Stimulated activated naive CD8-positive, alpha-beta T cell treated with anti-CD3 and anti-CD28 coated beads, Interleukin-15, Interleukin-2, amounts not matched to agents 100 ng/mL and 50 ng/mL, for 24 hours (primary cell): ENCODE measurements around the gene LTB.
A peak's percentile ranks its signal among the peaks of the same experiment; 100 is the strongest.

Experiments
- H3K27ac Mint-ChIP-seq: one replicate; pipeline ENCODE4 v1.8.0; 2021; ENCODE audit warnings: mild to moderate bottlenecking, mixed read lengths
- H3K27me3 Mint-ChIP-seq: one replicate; pipeline ENCODE4 v1.8.0; 2021; ENCODE audit warnings: mixed read lengths
- H3K36me3 Mint-ChIP-seq: one replicate; pipeline ENCODE4 v1.8.0; 2021; ENCODE audit warnings: low read depth, mixed read lengths
- H3K4me1 Mint-ChIP-seq: one replicate; pipeline ENCODE4 v1.8.0; 2021; ENCODE audit warnings: low read depth, mixed read lengths
- H3K4me3 Mint-ChIP-seq: one replicate; pipeline ENCODE4 v1.8.0; 2021; ENCODE audit warnings: mild to moderate bottlenecking, mixed read lengths
- H3K9me3 Mint-ChIP-seq: one replicate; pipeline ENCODE4 v1.8.0; 2021; ENCODE audit warnings: mixed read lengths

The LTB gene

DNA sequence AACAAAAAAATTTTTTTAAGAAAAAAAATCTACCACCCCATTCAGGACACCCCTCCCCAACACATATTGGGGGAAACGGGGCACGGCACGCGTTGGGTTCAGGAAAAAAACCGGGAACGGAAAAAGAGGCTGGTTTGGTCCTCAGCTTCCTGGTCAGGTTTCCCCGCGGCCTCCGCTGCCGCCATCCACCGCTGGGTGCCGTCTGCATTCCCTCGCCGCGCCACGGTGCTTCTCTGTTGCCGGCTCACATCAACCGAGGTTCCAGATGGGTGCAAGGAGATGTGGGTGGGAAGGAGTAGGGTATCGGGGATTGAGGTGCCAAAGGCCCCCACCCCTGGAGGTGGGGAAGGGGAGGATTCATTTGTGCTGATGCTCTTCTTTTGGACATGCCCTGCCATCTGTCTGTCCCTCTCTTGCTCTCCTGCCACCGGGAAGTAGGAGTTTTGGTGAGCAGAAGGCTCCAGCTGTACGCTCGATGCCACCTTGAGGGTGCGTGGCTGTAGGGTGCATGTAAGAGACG lies 47.6 kb downstream of the LTB start:
- H3K27ac Mint-ChIP-seq, result no peak overlapping the region

DNA sequence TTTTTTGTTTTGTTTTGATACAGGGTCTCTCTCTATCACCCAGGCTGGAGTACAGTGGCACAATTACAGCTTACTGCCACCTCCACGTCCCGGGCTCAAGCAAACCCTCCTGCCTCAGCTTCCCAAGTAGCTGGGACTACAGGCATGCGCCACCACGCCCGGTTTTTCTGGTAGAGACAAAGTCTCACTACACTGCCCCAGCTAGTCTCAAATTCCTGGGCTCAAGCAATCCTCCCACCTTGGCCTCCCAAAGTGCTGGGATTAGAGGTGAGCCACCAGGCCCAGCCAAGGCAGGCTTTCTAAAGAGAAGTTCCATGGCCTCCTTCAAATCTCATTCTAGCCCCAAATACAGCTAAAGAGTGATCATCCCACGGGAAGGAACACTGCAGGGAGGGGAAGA lies 48.2 kb downstream of the LTB start:
- no peak overlapping the region for H3K4me3 Mint-ChIP-seq

More for the DNA sequence above, 47.6 kb downstream of the LTB start:
- no peak overlapping the region for H3K4me3 Mint-ChIP-seq
- H3K9me3 Mint-ChIP-seq, result no peaks in the 10 kb centered on the region
- H3K27me3 Mint-ChIP-seq, result no peaks in the 10 kb centered on the region
- peaks cover 51% of the 10 kb centered on the region for H3K4me1 Mint-ChIP-seq
- H3K36me3 Mint-ChIP-seq, result peaks cover 91% of the 10 kb centered on the region

DNA sequence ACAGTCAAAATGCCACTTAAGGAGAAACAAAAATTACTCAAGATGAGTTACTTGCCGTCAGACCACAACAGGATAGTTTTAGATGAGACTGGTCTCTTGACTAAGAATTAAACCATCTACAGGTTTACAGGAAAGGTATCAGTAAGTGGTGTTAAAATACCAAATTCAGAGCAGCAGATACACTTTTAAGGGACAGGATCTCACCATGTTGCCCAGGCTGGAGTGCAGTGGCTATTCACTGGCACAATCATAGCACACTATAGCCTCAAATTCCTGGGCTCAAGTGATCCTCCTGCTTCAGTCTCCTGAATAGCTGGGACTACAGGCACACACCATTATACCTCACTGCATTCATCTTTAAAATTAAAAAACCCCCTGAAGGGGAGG lies 48.8 kb downstream of the LTB start:
- no peaks in the 10 kb centered on the region for H3K27me3 Mint-ChIP-seq
- H3K4me1 Mint-ChIP-seq, result peaks cover 39% of the 10 kb centered on the region
- H3K9me3 Mint-ChIP-seq, result no peaks in the 10 kb centered on the region
- H3K27ac Mint-ChIP-seq, result no peak overlapping the region
- no peak overlapping the region for H3K4me3 Mint-ChIP-seq
- peaks cover 83% of the 10 kb centered on the region for H3K36me3 Mint-ChIP-seq

More for the DNA sequence above, 48.2 kb downstream of the LTB start:
- Mint-ChIP-seq H3K27me3 (no peaks in the 10 kb centered on the region), H3K9me3 (no peaks in the 10 kb centered on the region), H3K36me3 (peaks cover 86% of the 10 kb centered on the region), H3K27ac (peak overlapping the region; percentile 36), H3K4me1 (peaks cover 45% of the 10 kb centered on the region)

DNA sequence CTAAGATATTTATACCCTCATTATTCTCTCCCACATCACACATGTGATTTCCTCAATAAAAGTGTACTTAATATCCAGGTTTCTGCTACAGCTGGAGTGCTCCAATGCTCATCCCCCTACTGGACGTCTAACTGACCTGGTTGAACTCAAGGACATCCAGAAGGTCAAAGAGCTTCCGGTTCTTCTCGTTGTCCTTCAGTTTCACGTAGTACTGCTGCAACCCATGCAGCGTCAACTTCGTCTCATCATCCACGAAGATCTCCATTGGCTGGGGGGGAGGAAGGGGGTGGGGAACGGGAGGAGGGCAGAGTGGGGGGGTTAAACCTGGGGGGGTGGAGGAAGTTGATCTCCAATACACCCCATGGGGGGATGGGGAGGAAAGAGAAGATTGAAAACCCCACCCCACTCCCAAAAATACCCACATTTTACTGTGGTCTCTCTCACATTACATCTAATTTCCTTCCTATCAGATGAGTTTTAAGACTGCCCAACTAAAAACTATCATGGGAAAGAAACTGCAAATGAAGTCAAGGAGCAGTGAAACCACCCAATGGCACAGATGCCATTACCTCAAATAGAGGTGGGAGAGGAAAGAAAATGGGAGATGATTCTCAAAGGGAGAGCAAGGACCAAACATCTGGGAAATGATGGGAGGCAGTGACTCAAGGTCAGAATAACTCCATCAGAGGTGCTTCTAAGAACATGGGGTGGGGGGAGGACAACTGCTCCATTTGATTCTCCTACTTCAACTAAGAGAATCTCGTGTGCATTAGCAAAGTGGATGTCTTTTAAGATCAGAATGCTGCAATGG lies 49.4 kb downstream of the LTB start:
- H3K27me3 Mint-ChIP-seq, result no peaks in the 10 kb centered on the region
- no peak overlapping the region for H3K4me3 Mint-ChIP-seq
- H3K36me3 Mint-ChIP-seq, result peaks cover 82% of the 10 kb centered on the region
- peaks cover 35% of the 10 kb centered on the region for H3K4me1 Mint-ChIP-seq
- no peaks in the 10 kb centered on the region for H3K9me3 Mint-ChIP-seq
- H3K27ac Mint-ChIP-seq, result no peak overlapping the region

DNA sequence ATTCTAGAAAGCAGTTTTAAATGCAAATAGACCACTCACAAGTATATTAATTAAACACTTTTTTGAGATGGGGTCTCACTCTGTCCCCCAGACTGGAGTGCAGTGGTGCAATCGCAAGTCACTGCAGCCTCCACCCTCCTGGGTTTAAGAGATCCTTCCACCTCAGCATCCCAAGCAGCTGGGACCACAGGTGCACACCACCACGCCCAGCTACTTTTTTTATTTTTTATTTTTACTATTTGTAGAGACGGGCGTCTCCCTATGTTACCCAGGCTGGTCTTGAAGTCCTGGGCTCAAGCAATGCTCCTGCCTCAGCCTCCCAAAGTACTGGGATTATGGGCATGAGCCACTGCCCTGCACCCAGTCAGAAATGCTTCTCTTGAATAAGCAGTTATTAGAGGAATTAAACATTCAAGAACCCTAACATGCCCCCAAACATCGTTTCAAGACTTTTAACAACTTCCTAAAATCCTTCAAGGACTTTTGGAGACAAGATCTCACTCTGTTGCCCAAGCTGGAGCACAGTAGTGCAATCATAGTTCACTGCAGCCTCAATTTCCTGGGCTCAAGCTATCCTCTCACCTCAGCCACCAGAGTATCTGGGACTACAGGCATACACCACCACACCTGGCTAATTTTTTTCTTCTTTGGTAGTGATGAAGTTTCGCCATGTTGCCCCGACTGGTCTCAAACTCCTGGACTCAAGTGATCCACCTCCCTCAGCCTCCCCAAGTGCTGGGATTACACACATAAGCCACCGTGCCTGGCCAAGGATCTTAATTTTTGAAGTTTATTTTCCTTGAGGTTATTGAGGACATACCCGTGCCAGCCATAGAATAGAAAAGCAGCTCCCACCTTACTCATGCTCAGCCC lies 50.2 kb downstream of the LTB start:
- H3K27me3 Mint-ChIP-seq, result no peaks in the 10 kb centered on the region
- peak overlapping the region; percentile 8 for H3K27ac Mint-ChIP-seq
- H3K36me3 Mint-ChIP-seq, result peaks cover 76% of the 10 kb centered on the region
- H3K4me3 Mint-ChIP-seq, result no peak overlapping the region
- peaks cover 30% of the 10 kb centered on the region for H3K4me1 Mint-ChIP-seq
- no peaks in the 10 kb centered on the region for H3K9me3 Mint-ChIP-seq

DNA sequence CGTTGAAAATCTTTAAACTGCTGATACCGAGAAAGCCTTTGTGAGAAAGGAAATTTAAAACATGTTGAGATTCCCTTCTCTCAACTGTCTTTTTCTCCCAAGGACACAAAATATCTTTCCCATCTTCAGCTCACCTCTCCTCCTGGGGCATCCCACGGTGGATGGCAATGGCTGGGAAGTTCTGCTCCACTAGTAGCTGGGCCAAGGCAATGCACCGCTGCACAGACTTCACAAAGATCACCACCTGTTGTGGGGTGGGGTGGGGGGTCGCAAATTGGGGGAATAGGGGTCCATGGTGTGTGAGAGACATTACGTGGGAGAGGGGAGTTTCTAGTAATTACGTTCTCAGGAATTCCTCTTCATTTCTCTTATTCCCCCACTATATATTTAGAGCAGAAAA lies 51.1 kb downstream of the LTB start:
- H3K27me3 Mint-ChIP-seq, result no peaks in the 10 kb centered on the region
- no peak overlapping the region for H3K4me3 Mint-ChIP-seq
- H3K4me1 Mint-ChIP-seq, result peaks cover 23% of the 10 kb centered on the region
- H3K36me3 Mint-ChIP-seq, result peaks cover 69% of the 10 kb centered on the region
- H3K27ac Mint-ChIP-seq, result no peak overlapping the region
- H3K9me3 Mint-ChIP-seq, result no peaks in the 10 kb centered on the region

DNA sequence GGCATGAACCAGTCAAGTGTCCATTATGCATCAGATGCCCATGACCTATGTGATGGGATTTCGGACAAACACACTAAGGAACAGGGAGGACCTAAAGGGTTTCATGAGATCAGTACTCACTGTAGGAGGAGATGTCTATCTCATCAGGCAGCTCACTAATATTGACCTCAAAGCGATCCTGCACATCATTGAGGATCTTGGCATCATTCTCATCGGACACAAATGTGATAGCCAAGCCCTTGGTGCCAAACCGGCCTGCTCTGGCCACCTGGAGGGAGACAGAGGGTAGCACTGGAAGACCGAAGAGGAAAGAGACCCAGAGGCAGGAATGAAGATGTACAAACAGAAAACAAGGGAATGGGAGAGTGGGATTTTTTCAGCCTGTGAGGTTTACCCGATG lies 51.6 kb downstream of the LTB start:
- no peaks in the 10 kb centered on the region for H3K9me3 Mint-ChIP-seq
- H3K4me1 Mint-ChIP-seq, result peaks cover 18% of the 10 kb centered on the region
- H3K27me3 Mint-ChIP-seq, result no peaks in the 10 kb centered on the region
- H3K36me3 Mint-ChIP-seq, result peaks cover 64% of the 10 kb centered on the region
- H3K4me3 Mint-ChIP-seq, result no peak overlapping the region
- no peak overlapping the region for H3K27ac Mint-ChIP-seq
